ENCODE measurements around the gene PTGDR2. TPM values are rescaled to one million over a fixed set of nuclear protein-coding genes. Genes with fewer than 3 reads are reported as not detected.

Gene PTGDR2
- total RNA-seq, 4 donors from 2014 or later, result 0.31 to 2.7 (median 0.85) TPM; not detected in 1

DNA sequence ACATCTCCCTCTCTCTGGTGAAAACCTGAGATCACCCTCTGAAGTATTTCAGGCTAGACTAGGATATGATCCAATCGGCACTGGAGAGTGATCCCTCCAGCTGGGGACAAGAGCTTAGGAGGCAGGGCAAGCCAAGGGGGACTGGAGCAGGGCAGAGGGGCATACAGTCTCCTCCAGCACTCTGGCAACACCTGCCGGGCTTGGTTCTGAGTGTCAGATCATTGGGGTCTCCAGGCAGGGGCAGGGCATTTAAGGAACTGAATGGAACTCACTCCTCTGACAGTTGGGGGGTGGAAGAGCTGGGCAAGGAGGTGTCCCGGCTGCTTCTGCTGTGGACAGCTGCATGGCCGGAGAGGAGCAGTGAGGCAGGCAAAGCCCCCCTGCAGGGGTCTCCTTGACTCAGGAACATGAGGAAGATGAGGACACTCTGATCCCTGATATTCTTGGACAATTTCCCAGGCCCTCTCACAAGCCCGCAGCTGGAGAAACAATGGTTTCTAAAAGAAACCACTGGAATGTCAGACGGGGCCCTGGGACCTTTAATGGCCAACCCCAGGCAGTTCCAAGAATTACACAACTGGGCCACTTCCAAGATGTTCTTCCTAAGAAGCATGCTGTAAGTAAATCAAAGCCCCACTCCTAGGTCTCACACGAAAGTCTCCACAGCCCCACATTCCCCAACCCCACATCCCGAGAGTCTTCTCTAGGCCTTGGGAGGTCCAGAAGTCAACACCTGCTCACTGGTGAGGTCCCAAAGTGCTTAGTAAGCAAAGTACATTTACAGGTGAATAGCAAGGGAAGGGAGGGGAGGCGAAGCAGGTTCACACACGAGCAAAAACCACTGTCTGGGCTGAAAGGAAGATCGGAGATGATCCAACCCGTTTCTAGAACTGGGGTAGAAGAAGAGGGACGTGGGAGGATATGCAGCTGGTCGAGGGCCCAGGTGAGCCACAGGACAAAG, 15.0 kb downstream of the PTGDR2 start:
- WGBS, 2 donors, result 58 to 71% methylated on average over 9 to 10 of the region's 14 CpGs
- intact Hi-C loops (cut with DNase I), result no loop called here
- H3K36me3 ChIP-seq, result peaks cover 0 to 7% (median 3%) of the 10 kb centered on the region in 3 donors
- peak overlapping the region; percentile 71 to 86 (median 80) for H3K27ac ChIP-seq
- DNase-seq, result no peak
- H3K4me3 ChIP-seq, result peak overlapping the region in 3 of 4 donors; percentile 63 to 89 (median 88)
- TF ChIP-seq, protein P1, sequence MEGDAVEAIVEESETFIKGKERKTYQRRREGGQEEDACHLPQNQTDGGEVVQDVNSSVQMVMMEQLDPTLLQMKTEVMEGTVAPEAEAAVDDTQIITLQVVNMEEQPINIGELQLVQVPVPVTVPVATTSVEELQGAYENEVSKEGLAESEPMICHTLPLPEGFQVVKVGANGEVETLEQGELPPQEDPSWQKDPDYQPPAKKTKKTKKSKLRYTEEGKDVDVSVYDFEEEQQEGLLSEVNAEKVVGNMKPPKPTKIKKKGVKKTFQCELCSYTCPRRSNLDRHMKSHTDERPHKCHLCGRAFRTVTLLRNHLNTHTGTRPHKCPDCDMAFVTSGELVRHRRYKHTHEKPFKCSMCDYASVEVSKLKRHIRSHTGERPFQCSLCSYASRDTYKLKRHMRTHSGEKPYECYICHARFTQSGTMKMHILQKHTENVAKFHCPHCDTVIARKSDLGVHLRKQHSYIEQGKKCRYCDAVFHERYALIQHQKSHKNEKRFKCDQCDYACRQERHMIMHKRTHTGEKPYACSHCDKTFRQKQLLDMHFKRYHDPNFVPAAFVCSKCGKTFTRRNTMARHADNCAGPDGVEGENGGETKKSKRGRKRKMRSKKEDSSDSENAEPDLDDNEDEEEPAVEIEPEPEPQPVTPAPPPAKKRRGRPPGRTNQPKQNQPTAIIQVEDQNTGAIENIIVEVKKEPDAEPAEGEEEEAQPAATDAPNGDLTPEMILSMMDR (IDR thresholded peaks at IDR 0.05), result no peak
- no peak for TF ChIP-seq POLR2A (IDR thresholded peaks at IDR 0.05)
- H3K9me3 ChIP-seq, result no peaks in the 10 kb centered on the region
- peaks cover 28 to 53% (median 36%) of the 10 kb centered on the region in 3 donors for H3K4me1 ChIP-seq
- no peaks in the 10 kb centered on the region for H3K27me3 ChIP-seq

DNA sequence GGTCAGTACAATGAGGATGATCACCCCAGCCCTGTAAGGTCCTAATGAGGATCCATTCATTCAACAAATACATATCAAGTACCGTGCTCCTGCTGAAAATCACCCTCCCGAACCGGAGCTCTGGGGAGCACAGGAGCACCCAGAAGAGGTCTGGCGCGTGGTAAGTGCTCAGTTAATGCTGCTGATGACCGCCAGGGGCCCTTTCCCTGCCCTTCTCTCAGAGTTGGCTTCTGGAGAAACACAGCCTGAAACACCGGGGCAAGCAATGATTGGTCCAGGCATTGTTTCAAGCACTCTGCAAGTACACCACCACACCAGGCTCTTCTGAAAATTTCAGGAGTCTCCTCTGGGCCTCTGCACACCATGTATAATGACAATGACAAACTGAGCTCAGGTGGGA, 17.6 kb downstream of the PTGDR2 start:
- Histone ChIP-seq H3K27me3 (no peaks in the 10 kb centered on the region), H3K36me3 (no peaks in the 10 kb centered on the region), H3K9me3 (no peaks in the 10 kb centered on the region), H3K4me1 (peaks cover 12 to 29% (median 18%) of the 10 kb centered on the region in 3 donors), H3K27ac (no peak overlapping the region), H3K4me3 (no peak overlapping the region)
- DNase-seq, result no peak
- WGBS, 2 donors, result 80% methylated on average over 2 of the region's 7 CpGs; no CpG with 5 or more reads in 1 of the 2 donors
- intact Hi-C loops (cut with DNase I), result loop anchor here (5.0 kb wide), 1 partner anchor 59 kb away; no protein-coding TSS in a partner anchor
- TF ChIP-seq POLR2A (IDR thresholded peaks at IDR 0.05), result no peak
- TF ChIP-seq, protein P1 (IDR thresholded peaks at IDR 0.05), result no peak

DNA sequence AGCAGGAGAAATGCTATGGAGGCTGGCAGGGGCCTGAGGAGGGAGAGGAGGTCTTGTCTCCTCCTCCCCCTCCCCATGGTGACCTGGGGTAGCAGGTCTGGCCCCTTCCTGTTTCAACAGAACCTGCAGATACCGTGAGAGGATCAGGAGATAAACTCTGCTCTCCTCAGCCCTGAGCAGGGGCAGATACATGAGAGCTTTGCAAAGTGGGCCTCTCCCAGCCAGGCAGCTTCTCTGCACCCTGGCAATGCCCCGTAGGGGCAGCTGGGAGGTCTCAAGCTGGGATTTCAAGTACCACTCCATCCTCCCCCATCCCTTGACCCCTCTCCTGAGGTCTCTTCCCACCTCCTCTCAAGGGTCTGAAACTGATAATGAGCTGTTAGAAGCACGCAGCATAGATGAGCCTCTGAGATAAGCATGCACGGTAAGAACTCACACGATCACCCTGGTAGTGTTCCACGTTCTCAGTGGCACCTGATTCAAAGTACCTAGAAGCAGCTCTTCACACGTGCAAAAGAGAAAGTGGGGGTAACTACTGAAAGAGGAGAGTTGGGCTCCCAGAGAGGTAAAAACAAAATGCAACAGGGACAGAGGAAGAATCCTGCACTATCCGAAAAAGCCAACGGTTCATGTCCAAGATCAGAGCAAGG, 18.8 kb downstream of the PTGDR2 start:
- Histone ChIP-seq H3K4me3 (no peak overlapping the region), H3K4me1 (peaks cover 6 to 19% (median 10%) of the 10 kb centered on the region in 3 donors), H3K9me3 (no peaks in the 10 kb centered on the region), H3K36me3 (no peaks in the 10 kb centered on the region), H3K27ac (no peak overlapping the region), H3K27me3 (peaks cover 0 to 4% (median 0%) of the 10 kb centered on the region in 4 donors)
- TF ChIP-seq, protein P1 (IDR thresholded peaks at IDR 0.05), result no peak
- no peak for TF ChIP-seq POLR2A (IDR thresholded peaks at IDR 0.05)
- 68 to 72% methylated on average over 8 to 9 of the region's 9 CpGs for WGBS, 2 donors
- intact Hi-C loops (cut with DNase I), result loop anchor here (5.0 kb wide), 1 partner anchor 60 kb away; no protein-coding TSS in a partner anchor
- no peak for DNase-seq

DNA sequence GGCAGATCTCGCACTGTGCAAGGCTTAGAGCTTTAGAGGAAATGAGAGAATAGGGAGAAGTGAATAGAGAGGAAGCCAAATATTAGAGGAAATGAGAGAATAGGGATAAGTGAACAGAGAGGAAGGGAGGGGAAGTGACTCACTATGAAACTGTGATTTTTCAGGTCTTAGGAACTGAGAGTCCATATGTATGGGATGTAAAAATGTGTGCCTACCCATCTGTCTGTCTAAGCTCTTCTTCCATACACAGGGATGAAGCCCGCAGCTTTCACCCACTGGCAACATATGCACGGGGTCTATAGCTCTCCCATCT, 20.3 kb downstream of the PTGDR2 start:
- DNase-seq, result no peak
- Histone ChIP-seq H3K27me3 (peaks cover 0 to 6% (median 0%) of the 10 kb centered on the region in 4 donors), H3K27ac (peak overlapping the region in 1 of 4 donors; percentile 7), H3K36me3 (no peaks in the 10 kb centered on the region), H3K4me1 (peaks cover 0 to 15% (median 0%) of the 10 kb centered on the region in 3 donors), H3K9me3 (no peaks in the 10 kb centered on the region), H3K4me3 (no peak overlapping the region)
- intact Hi-C loops (cut with DNase I), result loop anchor here (5.0 kb wide), 1 partner anchor 62 kb away; no protein-coding TSS in a partner anchor
- TF ChIP-seq POLR2A (IDR thresholded peaks at IDR 0.05), result no peak
- TF ChIP-seq, protein P1 (IDR thresholded peaks at IDR 0.05), result no peak
- 61 to 81% methylated on average over 3 of the region's 3 CpGs for WGBS, 2 donors

Data from esophagus squamous epithelium (tissue), 5 donors.